Activated effector memory CD4-positive, alpha-beta T cell treated with Interleukin-2 at 50 U/mL for 16 hours (primary cell): ENCODE measurements around the gene PPP1CA.
"Not testable (repeated sequence)": the region's sequence is repeated elsewhere in the genome, so short reads cannot be mapped to it uniquely, and the experiment has no call there.

Source experiments
- DNase-seq: peaks from one replicate; pipeline ENCODE4 v3.0.0-alpha.2; 2020

The PPP1CA gene

GRCh38 chr11:67416416-67417335 is 15.0 kb upstream of the PPP1CA start:
- DNase-seq, result peak; percentile 84

DNA sequence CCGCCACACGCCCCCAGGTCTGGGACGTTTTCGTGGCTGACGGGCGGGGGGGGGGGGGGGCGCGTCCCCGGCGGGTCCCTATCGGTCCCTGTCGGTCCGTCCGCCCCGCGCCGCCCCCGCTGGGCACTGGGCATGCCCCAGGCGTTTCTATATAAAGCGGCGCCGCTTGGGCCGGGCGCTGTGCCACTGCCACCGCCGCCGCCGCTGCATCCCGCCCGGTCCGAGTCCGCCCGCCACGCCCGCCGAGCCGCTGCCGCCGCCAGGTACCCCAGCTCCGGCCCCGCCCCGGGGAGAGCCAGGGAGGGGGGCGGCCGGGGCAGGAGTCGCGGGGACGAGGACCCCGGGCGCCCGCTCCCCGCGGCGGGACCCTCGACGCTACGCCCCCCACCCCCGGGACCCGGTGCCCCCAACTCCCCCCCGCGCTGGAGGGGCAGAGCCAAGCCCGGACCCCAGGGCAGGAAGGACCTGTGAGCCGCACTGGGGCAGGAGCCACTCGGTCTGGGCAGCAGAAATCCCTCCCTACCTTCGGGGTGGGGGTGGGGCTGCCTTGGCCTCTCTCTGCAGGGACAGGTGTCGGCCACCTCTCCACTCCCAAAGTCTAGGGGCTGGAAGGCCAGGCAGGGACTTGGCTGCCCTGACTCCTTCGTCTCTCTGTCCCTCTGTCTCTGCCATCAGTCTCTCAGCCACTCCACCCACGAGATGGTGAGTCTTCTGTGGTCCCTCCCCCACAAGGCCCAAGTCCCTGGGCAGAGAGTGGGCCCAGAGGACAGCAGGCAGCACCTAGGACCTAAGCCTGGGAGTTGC is 14.0 kb upstream of the PPP1CA start, which contains the start of gene CARNS1:
CARNS1 (plus strand) TSS at position 178 of the 804 bp plus-strand sequence; CDS start at position 700, 522 bp downstream.
- no peak for DNase-seq

DNA sequence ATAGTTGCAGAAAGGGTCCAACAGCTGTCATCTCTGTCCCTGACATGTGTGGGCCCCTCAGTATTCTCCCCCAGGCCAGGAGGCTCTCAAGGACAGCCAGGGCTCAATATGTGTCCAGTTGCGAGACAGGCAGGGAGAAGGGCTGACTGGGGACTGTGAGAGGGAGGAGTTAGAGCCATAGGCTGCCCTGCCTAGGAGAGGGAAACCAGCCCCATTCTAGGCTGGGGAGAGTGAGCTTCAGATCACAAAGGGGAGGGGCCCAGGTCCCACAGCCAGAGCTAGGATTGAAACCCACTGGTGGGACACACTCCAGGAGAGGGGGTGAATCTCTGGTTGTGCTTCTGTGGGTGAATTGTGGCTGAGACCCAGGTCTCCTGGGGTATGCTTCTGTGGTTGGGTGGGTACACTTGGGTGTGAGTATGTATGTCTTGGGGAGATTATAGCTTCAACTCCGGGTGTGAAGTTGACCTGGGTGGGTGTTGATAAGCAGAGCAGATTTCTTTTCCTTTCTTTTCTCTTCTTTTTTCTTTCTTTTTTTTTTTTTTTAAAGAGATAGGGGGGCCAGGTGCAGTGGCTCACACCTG is 11.7 kb upstream of the PPP1CA start:
- no peak for DNase-seq

GRCh38 chr11:67412495-67413179 is 11.0 kb upstream of the PPP1CA start:
- DNase-seq, result no peak

- DNase-seq, result no peak
These were observed 10.1 kb upstream of the PPP1CA start for GRCh38 chr11:67411785-67412152.

DNA sequence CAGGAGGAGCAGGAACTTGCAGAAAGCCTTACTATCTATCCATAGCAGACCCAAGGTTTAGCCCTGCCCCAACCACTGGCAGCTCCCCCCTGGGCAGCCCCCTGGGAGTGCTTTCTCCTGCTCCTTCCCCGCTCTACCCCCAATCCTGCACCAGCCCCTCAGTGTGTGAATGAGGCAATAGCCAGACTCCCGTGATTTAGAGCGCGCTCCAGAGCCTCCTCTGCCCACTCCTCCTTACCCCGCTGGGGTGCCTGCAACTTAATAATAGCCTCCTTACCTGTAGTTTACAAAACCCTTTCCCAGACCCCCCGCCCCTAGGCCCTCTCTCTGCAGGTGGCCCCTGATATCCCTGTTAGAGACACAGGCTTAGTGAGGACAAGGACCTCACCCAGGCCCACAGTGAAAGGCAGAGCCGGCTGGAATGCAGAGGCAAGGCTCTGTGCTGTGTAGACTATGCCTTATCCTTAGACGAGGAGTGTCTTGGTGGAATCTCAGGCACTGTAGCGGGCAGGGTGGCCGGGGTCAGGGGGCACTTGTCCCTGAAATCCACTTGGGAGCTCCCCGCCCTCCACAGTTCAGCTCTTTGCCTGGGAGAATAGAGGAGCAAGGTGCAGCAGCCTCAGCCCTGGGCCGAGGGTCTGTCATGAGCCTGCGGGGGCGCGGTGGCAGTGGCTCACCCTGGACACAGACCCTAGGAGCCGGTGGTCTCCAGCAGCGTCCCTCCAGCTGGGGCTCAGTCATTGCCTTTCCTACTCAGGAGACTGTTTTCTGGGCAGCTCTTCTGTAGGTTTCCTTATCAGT is 9.5 kb upstream of the PPP1CA start:
- no peak for DNase-seq

- DNase-seq, result no peak
These were observed 8.7 kb upstream of the PPP1CA start for GRCh38 chr11:67410369-67410831.

DNA sequence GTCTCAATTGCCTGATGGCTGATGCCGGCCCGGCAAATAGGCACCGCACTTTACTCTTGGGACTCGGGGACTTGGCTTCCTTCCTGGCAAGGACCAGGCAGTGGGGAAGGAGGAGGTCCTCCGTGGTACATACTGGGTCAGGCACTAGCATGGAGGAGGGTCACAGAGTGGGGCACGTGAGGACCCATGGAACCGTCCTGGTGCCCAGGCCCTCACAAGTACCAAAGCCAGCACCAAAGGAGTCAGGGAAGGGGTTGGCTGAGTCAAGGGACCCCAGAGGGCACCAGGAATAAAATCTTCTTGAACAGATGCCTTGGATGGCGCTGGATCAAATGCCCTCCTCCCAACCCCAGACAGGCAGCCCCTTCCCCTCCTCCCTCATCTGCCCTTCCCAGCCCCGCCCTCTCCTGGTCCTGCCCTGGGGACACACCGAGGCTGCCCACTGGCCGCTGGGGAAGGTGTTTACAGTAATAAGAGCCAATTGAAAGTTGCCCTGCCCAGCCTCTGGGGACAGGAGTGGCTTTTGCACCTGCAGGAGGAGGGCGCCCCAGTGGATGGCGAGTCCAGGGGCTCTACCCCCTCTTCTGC is 8.2 kb upstream of the PPP1CA start:
- DNase-seq, result no peak

DNA sequence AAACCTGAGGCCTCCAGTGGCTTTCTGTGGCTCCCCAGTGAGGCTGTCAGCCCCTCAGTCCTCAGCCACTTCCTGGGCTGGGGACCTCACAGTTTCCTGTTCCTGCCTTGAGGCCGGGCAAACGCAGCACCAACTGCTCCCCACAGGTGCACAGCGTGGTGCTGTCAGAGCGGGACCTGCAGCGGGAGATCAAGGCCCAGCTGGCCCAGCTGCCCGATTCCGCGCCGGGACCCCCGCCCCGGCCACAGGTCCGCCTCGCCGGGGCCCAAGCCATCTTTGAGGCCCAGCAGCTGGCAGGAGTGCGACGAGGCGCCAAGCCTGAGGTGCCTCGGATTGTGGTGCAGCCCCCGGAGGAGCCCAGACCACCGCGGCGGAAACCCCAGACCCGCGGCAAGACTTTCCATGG is 7.6 kb upstream of the PPP1CA start:
- DNase-seq, result peak; percentile 74

GRCh38 chr11:67408437-67409200 is 7.0 kb upstream of the PPP1CA start:
- no peak for DNase-seq

DNA sequence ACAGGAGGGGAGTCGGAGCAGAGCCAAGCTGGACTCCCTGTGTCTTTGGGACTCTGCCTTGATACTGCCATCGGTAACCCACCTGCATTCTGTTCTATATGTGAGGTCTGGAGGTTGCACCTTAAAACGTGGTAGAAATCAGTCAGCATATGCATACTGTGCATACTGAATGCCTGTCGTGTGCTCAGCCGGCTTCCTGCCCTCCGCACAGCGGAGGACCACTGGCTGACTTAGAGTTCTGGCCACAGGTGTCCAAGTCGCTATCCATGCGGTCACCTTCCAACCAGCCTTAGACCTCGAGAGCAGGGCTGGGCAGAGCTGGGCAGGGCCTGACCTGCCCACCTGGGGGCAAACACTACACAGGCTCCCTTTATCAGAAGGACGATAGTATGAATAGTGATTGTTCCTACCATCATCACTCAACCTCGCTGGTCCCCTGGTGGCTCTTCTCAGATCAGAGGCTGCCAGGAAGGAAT is 6.1 kb upstream of the PPP1CA start:
- DNase-seq, result no peak

GRCh38 chr11:67406969-67407687 is 5.5 kb upstream of the PPP1CA start:
- DNase-seq, result no peak

GRCh38 chr11:67406420-67406968 is 4.8 kb upstream of the PPP1CA start:
- DNase-seq, result no peak

- no peak for DNase-seq
These were observed 4.2 kb upstream of the PPP1CA start for GRCh38 chr11:67405688-67406339.

DNA sequence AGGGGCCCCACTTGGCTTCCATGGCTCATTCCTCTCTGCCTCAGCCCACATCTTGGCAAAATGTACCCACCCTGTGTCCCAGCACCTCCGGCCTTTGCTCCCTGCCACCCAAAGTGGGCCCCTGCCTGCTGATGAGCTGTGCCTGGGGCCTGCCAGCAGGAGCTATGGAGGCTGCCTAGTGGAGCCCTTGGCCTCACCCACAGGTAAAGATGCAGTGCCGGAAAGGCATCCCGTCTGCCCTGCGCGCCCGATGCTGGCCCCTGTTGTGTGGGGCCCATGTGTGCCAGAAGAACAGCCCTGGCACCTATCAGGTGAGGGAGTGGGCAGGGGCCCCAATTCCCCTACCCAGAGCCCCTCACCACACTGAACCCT is 3.5 kb upstream of the PPP1CA start:
- no peak for DNase-seq

- DNase-seq, result peak; percentile 56
These were observed 3.0 kb upstream of the PPP1CA start for GRCh38 chr11:67404515-67405195.

DNA sequence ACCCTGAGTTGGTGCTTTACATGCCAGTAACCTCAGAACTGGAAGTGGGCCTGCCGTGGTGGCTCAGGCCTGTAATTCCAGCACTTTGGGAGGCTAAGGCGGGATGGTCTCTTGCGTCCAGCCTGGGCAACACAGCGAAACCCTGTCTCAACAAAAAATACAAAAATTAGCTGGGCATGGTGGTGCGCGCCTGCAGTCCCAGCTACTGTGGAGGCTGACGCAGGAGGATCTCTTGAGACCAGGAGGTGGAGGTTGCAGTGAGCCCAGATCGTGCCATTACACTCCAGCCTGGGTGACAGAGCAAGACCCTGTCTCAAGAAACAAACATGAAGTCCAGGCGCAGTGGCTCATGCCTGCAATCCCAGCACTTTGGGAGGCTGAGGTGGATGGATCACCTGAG is 1.4 kb upstream of the PPP1CA start:
- not testable (repeated sequence) for DNase-seq

DNA sequence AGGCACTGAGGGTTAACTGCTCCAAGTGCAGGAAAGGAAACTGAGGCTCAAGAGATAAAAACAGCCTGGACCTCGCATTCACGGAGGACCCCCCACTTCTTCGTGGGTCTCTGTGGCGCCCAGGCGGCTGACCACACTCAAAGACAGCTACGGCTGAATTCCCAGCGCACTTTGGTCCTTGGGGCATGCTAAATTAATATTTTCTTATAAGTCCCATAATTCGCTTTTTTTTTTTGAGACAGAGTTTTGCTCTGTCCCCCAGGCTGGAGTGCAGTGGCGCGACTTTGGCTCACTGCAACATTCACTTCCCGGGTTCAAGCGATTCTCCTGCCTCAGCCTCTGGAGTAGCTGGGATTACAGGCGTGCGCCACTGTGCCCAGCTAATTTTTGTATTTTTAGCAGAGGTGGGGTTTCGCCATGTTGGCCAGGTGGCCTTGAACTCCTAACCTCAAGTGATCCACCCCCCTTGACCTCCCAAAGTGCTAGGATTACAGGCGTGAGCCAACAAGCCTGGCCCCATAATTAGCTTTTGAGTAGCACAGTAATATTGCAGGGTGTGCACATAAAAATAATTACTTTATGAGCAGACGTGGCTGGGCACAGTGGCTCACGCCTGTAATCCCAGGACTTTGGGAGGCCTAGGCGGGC is 658 bp upstream of the PPP1CA start:
- not testable (repeated sequence) for DNase-seq
